ENCODE results near the gene USP28.
"Not testable (repeated sequence)": the region's sequence is repeated elsewhere in the genome, so short reads cannot be mapped to it uniquely, and the experiment has no call there.

USP28 gene

GRCh38 chr11:113817626-113818025 is 57.7 kb downstream of the USP28 start:
- Histone ChIP-seq H3K9me3 (ENCODE audit: control insufficient read depth, low read length) (no peaks in the 10 kb centered on the region), H3K27ac (ENCODE audit: insufficient read depth, low read length, poor library complexity, severe bottlenecking) (no peak overlapping the region), H3K36me3 (ENCODE audit: control insufficient read depth, insufficient read depth, low read length) (peaks cover 3% of the 10 kb centered on the region), H3K4me1 (ENCODE audit: control insufficient read depth, insufficient read depth, low read length, poor library complexity, severe bottlenecking) (no peaks in the 10 kb centered on the region), H3K4me3 (ENCODE audit: insufficient read depth, low read depth, low read length, poor library complexity, severe bottlenecking) (no peak overlapping the region), H3K27me3 (replicated peaks; ENCODE audit: control insufficient read depth, insufficient read depth, low read length, poor library complexity, severe bottlenecking) (no peaks in the 10 kb centered on the region)
- no peak for DNase-seq

DNA sequence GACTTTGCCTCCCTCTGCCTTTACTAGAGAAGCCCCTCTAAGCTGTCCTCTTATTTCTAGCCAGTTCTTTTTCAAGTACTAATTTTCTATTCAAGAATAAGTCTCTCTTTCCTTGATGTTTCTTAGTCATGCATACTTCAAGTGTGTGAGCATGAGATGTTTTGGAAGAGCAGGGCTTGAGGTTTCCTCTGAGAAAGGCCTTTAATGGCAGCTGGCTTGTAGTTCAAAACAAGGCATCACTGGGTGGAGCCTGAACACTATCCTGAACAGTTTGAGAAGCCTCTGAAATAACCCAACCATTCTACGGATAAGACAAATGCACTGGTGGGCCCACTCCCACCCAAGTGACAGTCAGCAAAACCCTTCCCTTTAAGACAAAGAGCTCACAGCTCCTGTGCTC is 58.2 kb downstream of the USP28 start:
- no peak for DNase-seq
- Histone ChIP-seq H3K27me3 (replicated peaks; ENCODE audit: control insufficient read depth, insufficient read depth, low read length, poor library complexity, severe bottlenecking) (no peaks in the 10 kb centered on the region), H3K27ac (ENCODE audit: insufficient read depth, low read length, poor library complexity, severe bottlenecking) (no peak overlapping the region), H3K4me1 (ENCODE audit: control insufficient read depth, insufficient read depth, low read length, poor library complexity, severe bottlenecking) (no peaks in the 10 kb centered on the region), H3K36me3 (ENCODE audit: control insufficient read depth, insufficient read depth, low read length) (peaks cover 3% of the 10 kb centered on the region), H3K9me3 (ENCODE audit: control insufficient read depth, low read length) (no peaks in the 10 kb centered on the region), H3K4me3 (ENCODE audit: insufficient read depth, low read depth, low read length, poor library complexity, severe bottlenecking) (no peak overlapping the region)

DNA sequence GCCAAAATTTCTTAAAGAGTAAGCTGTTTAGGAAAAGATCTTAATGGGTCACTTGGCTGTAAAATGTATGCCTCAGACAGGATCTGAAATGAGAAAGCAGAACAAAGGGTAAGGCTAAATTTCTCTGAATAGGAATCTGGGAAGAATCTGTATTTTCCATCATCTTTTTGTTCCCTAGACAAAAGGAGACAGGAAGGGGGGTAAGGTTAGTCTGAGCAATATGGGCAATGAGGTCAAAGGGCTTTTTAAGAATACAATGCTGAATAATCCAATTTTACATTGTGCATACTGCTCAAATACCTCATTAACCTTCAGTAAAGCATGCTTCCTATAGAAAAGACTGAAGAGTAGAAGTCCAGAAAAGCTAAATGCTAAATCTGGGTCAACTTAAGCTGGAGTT is 61.2 kb downstream of the USP28 start:
- no peak for DNase-seq
- H3K27ac ChIP-seq (ENCODE audit: insufficient read depth, low read length, poor library complexity, severe bottlenecking): no peak overlapping the region

GRCh38 chr11:113808931-113809330 is 66.4 kb downstream of the USP28 start:
- H3K36me3 ChIP-seq (ENCODE audit: control insufficient read depth, insufficient read depth, low read length): peaks cover 7% of the 10 kb centered on the region
- no peaks in the 10 kb centered on the region for H3K4me1 ChIP-seq (ENCODE audit: control insufficient read depth, insufficient read depth, low read length, poor library complexity, severe bottlenecking)
- no peaks in the 10 kb centered on the region for H3K9me3 ChIP-seq (ENCODE audit: control insufficient read depth, low read length)
- no peak overlapping the region for H3K4me3 ChIP-seq (ENCODE audit: insufficient read depth, low read depth, low read length, poor library complexity, severe bottlenecking)
- H3K27me3 ChIP-seq (replicated peaks; ENCODE audit: control insufficient read depth, insufficient read depth, low read length, poor library complexity, severe bottlenecking): no peaks in the 10 kb centered on the region
- no peak for DNase-seq
- no peak overlapping the region for H3K27ac ChIP-seq (ENCODE audit: insufficient read depth, low read length, poor library complexity, severe bottlenecking)

More for the DNA sequence above, 61.2 kb downstream of the USP28 start:
- H3K4me1 ChIP-seq (ENCODE audit: control insufficient read depth, insufficient read depth, low read length, poor library complexity, severe bottlenecking): no peaks in the 10 kb centered on the region
- H3K27me3 ChIP-seq (replicated peaks; ENCODE audit: control insufficient read depth, insufficient read depth, low read length, poor library complexity, severe bottlenecking): no peaks in the 10 kb centered on the region
- H3K9me3 ChIP-seq (ENCODE audit: control insufficient read depth, low read length): no peaks in the 10 kb centered on the region
- peaks cover 3% of the 10 kb centered on the region for H3K36me3 ChIP-seq (ENCODE audit: control insufficient read depth, insufficient read depth, low read length)
- H3K4me3 ChIP-seq (ENCODE audit: insufficient read depth, low read depth, low read length, poor library complexity, severe bottlenecking): no peak overlapping the region

GRCh38 chr11:113806406-113806805 is 69.0 kb downstream of the USP28 start:
- H3K4me1 ChIP-seq (ENCODE audit: control insufficient read depth, insufficient read depth, low read length, poor library complexity, severe bottlenecking): no peaks in the 10 kb centered on the region
- H3K9me3 ChIP-seq (ENCODE audit: control insufficient read depth, low read length): no peaks in the 10 kb centered on the region
- no peaks in the 10 kb centered on the region for H3K27me3 ChIP-seq (replicated peaks; ENCODE audit: control insufficient read depth, insufficient read depth, low read length, poor library complexity, severe bottlenecking)
- H3K4me3 ChIP-seq (ENCODE audit: insufficient read depth, low read depth, low read length, poor library complexity, severe bottlenecking): no peak overlapping the region
- no peak overlapping the region for H3K27ac ChIP-seq (ENCODE audit: insufficient read depth, low read length, poor library complexity, severe bottlenecking)
- H3K36me3 ChIP-seq (ENCODE audit: control insufficient read depth, insufficient read depth, low read length): peaks cover 14% of the 10 kb centered on the region
- no peak for DNase-seq

GRCh38 chr11:113805640-113806039 is 69.7 kb downstream of the USP28 start:
- Histone ChIP-seq H3K27ac (ENCODE audit: insufficient read depth, low read length, poor library complexity, severe bottlenecking) (no peak overlapping the region), H3K27me3 (replicated peaks; ENCODE audit: control insufficient read depth, insufficient read depth, low read length, poor library complexity, severe bottlenecking) (no peaks in the 10 kb centered on the region), H3K4me3 (ENCODE audit: insufficient read depth, low read depth, low read length, poor library complexity, severe bottlenecking) (no peak overlapping the region), H3K4me1 (ENCODE audit: control insufficient read depth, insufficient read depth, low read length, poor library complexity, severe bottlenecking) (no peaks in the 10 kb centered on the region), H3K9me3 (ENCODE audit: control insufficient read depth, low read length) (no peaks in the 10 kb centered on the region), H3K36me3 (ENCODE audit: control insufficient read depth, insufficient read depth, low read length) (peaks cover 19% of the 10 kb centered on the region)
- no peak for DNase-seq

- Histone ChIP-seq H3K4me1 (ENCODE audit: control insufficient read depth, insufficient read depth, low read length, poor library complexity, severe bottlenecking) (no peaks in the 10 kb centered on the region), H3K4me3 (ENCODE audit: insufficient read depth, low read depth, low read length, poor library complexity, severe bottlenecking) (no peak overlapping the region), H3K27me3 (replicated peaks; ENCODE audit: control insufficient read depth, insufficient read depth, low read length, poor library complexity, severe bottlenecking) (no peaks in the 10 kb centered on the region), H3K9me3 (ENCODE audit: control insufficient read depth, low read length) (no peaks in the 10 kb centered on the region), H3K27ac (ENCODE audit: insufficient read depth, low read length, poor library complexity, severe bottlenecking) (no peak overlapping the region), H3K36me3 (ENCODE audit: control insufficient read depth, insufficient read depth, low read length) (peaks cover 11% of the 10 kb centered on the region)
- no peak for DNase-seq
Observed at GRCh38 chr11:113802621-113803020, 72.8 kb downstream of the USP28 start.

GRCh38 chr11:113796663-113797259 is 78.6 kb downstream of the USP28 start:
- H3K27me3 ChIP-seq (replicated peaks; ENCODE audit: control insufficient read depth, insufficient read depth, low read length, poor library complexity, severe bottlenecking): no peaks in the 10 kb centered on the region

GRCh38 chr11:113789675-113790320 is 85.6 kb downstream of the USP28 start:
- no peaks in the 10 kb centered on the region for H3K27me3 ChIP-seq (replicated peaks; ENCODE audit: control insufficient read depth, insufficient read depth, low read length, poor library complexity, severe bottlenecking)
- no peaks in the 10 kb centered on the region for H3K36me3 ChIP-seq (ENCODE audit: control insufficient read depth, insufficient read depth, low read length)
- no peaks in the 10 kb centered on the region for H3K9me3 ChIP-seq (ENCODE audit: control insufficient read depth, low read length)
- H3K27ac ChIP-seq (ENCODE audit: insufficient read depth, low read length, poor library complexity, severe bottlenecking): no peak overlapping the region
- H3K4me3 ChIP-seq (ENCODE audit: insufficient read depth, low read depth, low read length, poor library complexity, severe bottlenecking): no peak overlapping the region
- H3K4me1 ChIP-seq (ENCODE audit: control insufficient read depth, insufficient read depth, low read length, poor library complexity, severe bottlenecking): no peaks in the 10 kb centered on the region
- DNase-seq: no peak

More at GRCh38 chr11:113796663-113797259, 78.6 kb downstream of the USP28 start:
- peak in 1 of 3 donors; percentile 5 for DNase-seq
- H3K9me3 ChIP-seq (ENCODE audit: control insufficient read depth, low read length): no peaks in the 10 kb centered on the region
- no peaks in the 10 kb centered on the region for H3K4me1 ChIP-seq (ENCODE audit: control insufficient read depth, insufficient read depth, low read length, poor library complexity, severe bottlenecking)
- no peak overlapping the region for H3K27ac ChIP-seq (ENCODE audit: insufficient read depth, low read length, poor library complexity, severe bottlenecking)
- H3K36me3 ChIP-seq (ENCODE audit: control insufficient read depth, insufficient read depth, low read length): peaks cover 5% of the 10 kb centered on the region
- H3K4me3 ChIP-seq (ENCODE audit: insufficient read depth, low read depth, low read length, poor library complexity, severe bottlenecking): no peak overlapping the region

DNA sequence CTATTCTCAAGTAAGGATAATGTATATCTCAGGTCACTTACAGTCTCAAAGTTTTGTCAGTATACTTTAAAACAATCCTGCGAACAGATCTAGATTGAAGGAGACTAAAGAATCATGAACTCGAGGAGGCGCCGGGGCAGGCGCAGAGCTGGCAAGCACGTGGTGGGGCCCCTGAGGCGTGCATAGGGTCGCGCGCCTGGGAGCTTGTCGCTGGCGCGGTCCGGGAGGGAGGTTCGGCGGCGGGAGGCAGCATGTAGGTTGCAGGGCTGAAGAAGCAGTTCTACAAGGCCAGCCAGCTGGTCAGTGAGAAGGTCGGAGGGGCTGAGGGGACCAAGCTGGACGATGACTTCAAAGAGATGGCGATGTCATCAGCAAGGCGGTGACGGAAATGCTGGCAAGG is 86.4 kb downstream of the USP28 start:
- not testable (repeated sequence) for H3K36me3 ChIP-seq (ENCODE audit: control insufficient read depth, insufficient read depth, low read length); H3K27me3 ChIP-seq (replicated peaks; ENCODE audit: control insufficient read depth, insufficient read depth, low read length, poor library complexity, severe bottlenecking); DNase-seq; H3K4me1 ChIP-seq (ENCODE audit: control insufficient read depth, insufficient read depth, low read length, poor library complexity, severe bottlenecking); H3K4me3 ChIP-seq (ENCODE audit: insufficient read depth, low read depth, low read length, poor library complexity, severe bottlenecking); H3K27ac ChIP-seq (ENCODE audit: insufficient read depth, low read length, poor library complexity, severe bottlenecking); H3K9me3 ChIP-seq (ENCODE audit: control insufficient read depth, low read length)
